GM21825 (cell line): Measurements from ENCODE around the gene ITPR2.
A peak's percentile ranks its signal among the peaks of the same experiment; 100 is the strongest.
"Not testable (repeated sequence)": the region's sequence is repeated elsewhere in the genome, so short reads cannot be mapped to it uniquely, and the experiment has no call there.

Experiments used
- ATAC-seq: cut with Tn5 transposase; IDR thresholded peaks from one replicate; pipeline ENCODE4 v1.9.1; 2021; ENCODE audit warnings: mild to moderate bottlenecking, moderate library complexity; ENCODE audit not compliant: unreplicated experiment

ITPR2 gene

DNA sequence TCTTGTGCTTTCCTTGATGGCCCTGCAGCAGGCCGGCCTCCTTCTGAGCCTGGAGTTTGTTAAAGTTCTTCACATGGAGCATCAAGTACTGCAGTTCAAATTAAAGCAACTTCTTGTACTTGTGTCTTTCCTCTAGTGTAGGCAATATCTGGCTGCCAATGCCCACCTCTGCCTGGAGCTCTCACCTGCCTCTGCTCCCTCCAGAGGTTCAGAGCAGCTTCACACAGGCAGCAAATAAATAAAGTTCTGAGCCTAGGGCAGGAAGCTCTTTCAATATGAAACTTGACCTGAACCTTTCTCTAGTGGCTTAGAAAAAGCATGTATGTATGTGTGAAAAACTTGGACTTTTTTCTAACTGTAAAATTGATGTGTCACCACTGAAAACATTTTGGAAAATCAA lies 65.9 kb downstream of the ITPR2 start:
- ATAC-seq, result no peak

DNA sequence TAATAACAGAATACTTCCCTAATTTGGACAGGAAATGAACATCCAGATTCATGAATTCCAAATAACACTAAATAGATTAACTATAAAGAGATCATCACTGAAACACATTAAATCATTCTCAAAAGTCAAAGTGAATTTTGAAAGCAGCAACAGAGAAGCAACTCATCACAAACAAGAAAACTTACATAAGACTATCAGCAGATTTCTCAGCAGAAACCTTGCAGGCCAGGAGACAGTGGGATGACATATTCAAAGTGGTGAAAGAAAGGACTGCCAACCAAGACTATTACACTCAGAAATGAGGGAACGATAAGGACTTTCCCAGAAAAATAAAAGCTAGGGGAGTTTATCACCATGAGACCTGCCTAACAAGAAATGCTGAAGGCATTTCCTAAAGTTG lies 70.8 kb downstream of the ITPR2 start:
- no peak for ATAC-seq

DNA sequence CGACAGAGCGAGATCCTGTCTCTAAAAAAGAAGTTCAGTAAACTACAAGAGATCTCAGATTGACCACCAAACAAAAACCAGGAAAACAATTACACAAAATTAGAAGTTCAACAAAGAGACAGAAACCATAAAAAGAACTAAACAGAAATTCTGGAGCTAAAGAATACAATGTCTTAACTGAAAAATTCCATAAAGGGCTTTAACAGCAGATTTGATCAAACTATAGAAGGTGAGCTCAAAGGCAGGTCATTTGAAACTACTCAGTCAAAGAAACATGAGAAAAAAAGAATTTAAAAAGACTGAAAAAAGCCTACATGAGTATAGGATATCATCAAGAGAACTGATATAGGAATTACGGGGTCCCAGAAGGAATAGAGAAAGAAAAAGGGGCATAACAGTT lies 71.2 kb downstream of the ITPR2 start:
- ATAC-seq, result no peak

DNA sequence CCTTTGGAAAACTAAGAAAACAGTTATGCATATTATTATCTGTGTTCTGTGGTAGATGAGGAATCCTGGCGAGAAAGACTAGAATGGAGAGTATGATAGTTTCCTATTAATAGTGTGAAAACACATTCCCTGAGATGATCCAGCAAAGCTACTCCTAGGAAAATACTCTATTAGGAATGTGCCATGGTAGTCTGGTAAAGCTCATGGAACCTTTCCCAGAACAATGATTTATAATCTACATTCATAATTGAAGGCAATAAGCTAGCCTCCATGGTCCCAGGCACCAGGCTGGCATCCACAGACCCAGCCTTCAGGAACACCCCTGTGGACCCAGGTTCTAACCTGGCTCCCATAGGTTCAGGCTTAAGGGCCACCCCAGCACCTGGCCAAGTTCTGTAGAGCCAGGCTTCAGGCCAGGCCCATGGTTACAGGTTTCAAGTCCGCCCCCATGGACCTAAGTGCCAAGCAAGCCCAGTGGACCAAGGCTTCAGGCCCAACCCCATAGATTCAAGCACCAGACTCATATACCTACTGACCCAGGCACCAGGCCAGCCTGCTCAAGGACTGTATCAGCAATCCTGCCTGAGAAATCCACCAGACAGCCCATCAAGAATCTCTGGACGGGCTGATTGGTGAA lies 72.2 kb downstream of the ITPR2 start:
- no peak for ATAC-seq

DNA sequence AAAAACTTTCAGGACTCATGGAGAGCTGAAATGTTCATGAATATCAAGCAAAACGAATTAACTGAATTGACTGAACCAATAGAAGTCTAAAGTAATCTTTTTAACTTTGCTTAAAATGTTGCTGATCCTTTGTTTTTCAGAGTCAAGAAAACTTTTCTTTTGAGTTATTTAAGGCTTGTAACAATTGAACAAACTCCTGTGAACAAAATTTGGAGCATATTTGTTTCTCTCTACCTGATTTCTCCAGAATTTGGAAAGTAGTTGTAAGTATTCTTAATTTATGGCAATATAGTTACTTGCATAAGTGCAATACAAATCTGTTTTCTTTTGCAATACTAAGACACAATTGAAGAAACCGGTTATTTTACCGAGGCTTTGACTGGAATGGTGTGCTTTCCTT lies 77.6 kb downstream of the ITPR2 start:
- not testable (repeated sequence) for ATAC-seq

DNA sequence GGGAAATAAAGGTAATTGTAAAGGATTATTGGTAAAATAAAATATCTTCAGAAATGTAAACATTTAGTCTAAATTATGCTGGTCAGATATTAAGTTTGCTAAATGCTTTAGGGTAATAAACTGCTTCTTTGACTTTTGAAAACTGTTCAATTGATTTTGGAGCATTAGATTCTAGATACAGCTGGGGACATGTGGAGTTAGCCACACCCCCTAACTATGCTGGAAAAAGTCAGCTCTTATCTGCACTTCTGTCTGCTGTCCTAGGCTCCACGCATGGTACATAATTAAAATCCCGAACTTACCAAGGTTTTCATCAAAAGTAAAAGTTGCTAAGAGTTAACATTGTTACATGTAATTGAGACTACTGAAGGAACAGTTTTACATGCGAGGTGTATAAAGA lies 78.8 kb downstream of the ITPR2 start:
- ATAC-seq, result no peak

DNA sequence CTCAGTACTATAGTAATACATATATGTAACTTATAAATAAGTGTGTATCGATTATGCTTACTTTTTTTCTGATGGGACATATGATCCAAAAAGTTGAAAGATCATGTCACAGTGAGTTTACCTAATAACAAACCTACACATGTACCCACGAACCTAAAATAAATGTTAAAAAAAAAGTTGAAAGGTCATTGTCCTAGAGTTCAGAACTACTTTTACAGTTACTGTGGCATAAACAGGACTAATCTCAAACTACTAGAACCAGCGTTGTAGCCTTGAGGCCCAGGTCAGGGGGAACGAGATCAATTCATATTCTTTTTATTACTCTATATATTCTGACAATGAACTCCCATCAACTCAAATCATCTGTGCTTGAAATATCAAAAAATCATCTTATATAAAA lies 81.8 kb downstream of the ITPR2 start:
- ATAC-seq, result no peak

DNA sequence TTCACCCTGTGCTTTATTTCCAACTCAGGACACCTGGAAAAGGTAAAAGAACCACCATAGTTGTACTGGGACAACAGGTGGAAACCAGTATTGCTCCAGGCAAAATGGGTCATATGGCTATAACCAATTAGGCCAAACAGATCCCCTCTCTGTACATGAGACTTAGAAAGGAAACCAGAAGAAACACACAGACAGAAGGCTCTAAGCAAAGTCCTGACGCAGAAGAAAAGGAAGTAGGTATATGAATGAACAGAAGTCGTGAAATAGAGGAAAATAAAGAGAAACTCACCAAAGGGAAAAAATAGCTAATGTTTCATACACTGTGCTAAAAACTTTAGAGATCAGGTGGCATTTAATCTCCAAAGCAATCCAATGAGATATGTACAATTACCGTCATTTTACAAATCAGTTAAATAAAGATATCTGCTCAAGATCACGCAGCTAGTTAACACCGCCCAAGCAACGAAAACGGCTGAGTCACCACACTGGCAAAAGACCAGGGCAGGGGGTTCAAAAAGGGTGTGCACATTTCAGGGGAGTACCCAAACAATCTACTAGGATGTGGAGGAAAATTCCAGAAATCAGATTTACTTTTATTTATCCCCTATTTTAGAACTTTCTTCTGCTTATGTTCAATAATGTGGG lies 82.3 kb downstream of the ITPR2 start:
- peak; percentile 56 for ATAC-seq

DNA sequence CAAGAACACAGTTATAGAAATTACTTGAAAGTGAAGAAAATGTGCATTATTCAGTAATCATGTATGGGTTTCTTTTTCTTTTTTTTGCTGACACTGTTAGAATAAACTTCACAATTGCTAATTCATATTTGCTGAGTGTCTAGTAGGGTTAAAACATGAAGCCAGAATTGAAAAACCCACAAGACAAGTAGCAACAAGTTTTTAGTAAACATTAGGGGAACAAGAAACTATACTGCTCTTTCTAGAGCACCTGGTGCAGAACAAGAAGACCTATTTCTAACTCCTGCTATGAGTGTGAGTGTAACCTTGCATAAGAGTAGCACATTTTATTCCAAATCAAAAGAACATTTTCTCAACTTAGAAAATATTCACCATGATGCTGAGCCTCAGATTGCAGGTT lies 83.2 kb downstream of the ITPR2 start:
- peak; percentile 80 for ATAC-seq

DNA sequence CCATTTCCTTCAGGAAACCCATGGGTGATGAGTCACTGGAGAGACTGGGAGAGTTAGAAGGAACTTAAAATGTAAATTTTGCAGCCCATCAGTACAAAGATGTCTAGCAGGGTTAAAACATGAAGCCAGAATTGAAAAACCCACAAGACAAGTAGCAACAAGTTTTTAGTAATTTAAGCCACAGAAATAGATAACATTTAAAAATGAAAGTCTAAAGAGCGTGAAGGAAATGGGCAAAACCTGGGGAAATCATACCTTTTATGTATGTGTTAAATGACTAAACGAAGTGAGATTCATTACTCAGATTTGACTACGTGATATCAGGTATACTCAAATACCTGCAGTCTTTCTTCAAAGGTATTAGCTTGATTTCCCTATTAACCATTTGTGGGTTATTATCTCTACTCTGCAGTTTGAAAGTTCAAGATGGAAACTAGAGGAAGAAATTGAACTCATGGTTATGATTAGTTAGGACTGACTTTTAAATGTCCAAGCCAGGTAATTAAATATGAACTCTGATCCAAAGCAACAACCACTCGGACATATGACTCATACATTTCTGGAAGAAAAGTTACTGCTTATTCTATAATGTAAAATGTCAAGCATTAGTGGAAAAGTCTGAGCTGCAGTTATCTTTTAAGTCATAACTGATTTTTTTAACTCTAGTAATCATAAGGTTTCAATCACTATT lies 84.1 kb downstream of the ITPR2 start:
- peak; percentile 32 for ATAC-seq

DNA sequence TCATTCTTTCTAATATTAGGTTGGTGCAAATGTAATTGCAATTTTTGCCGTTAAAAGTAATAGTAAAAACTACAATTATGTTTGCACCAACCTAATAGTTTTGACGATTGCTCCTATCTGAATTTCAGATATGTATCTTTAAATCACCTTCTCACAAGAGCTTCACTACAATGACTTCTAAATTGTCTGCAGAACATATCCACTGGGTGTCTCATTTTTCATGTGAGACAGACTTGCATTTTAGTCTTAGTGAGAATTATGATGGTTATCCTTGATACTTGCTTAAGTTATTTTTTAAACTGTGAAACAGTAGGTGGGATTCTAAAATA lies 84.6 kb downstream of the ITPR2 start:
- no peak for ATAC-seq

DNA sequence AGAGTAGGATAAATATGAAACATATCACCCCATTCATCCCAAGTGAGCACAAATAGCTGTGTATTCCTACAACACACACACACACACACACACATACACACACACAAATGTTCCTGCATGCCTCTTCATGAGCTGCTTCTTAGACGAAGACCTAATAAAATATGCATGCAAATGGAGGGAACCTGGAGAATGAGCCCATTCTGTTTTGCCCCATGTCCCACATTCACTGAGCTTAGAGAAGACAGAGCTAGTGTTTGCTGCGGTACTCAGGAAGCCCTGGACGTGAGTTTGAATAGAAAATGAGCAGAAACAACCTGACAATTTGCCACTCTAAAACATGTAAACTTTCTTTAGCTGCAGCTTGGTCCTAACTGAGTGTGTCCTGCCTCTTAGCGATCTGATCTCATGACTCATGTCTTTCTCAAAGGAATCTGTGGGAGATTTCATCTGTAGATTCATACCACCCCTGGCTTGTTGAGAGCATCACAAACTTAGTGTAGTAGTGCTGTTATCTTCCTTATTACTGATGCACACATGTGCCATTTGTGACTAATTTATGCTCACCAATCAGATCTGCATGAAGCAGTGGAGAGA lies 86.8 kb downstream of the ITPR2 start:
- no peak for ATAC-seq

DNA sequence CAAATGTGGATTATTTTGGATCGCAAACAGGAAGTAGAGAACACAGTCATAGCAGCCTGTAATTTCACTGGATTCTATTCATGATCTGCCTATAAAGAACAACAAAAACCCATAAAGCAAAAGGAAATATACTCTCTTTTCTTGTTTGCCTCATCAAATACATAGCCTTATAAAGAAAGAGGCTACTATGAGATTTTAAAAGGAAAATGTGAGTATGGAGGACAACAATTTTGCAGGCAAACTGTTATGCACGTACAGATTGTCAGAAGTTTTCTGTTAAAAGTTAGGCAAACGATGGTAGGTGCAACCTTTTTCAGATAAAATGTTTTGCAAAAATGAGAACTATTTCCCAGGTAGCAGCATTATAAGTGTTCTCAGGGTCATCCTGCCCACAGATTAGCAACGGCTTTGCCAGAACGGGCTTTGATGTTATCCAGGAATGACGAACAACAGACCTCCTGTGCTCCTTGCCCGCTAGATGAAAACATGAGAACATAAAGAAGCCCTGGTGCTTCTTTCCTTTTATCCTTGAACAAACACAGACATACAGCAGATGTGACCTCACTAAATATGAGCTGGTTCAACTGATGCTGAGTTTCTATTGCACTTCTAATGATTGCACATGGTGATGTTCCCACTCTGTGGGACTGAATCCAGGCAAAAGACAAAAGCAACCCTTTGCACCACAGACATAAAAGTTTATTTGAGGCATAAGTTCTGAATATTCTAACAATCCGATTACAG lies 88.1 kb downstream of the ITPR2 start:
- no peak for ATAC-seq

DNA sequence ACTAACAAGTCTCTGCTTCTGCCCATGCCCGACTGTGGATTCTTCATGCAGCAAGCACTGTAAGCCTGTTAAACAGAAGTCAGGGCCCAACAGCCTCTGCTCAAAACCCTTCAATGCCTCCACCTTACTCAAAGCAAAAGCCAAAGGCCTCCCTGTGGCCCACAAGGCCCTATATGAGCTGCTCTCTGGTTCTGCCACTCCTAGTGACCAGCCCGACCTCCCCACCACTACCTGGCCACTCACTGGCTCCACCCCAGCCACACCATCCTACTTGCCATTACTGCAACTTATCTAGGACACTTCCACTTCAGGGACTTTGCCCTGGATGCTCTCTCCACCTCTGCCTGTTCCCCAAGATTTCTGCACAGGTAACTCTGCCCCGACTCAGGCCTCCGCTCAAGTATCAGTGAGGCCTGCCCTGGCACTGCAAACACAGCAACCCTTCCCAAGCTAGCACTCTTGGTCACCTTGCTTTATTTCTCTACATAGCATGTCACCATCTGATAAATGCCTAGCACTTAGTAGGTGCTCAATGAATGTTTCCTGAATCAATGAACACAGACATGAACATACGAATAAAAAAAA lies 88.9 kb downstream of the ITPR2 start:
- ATAC-seq, result no peak

DNA sequence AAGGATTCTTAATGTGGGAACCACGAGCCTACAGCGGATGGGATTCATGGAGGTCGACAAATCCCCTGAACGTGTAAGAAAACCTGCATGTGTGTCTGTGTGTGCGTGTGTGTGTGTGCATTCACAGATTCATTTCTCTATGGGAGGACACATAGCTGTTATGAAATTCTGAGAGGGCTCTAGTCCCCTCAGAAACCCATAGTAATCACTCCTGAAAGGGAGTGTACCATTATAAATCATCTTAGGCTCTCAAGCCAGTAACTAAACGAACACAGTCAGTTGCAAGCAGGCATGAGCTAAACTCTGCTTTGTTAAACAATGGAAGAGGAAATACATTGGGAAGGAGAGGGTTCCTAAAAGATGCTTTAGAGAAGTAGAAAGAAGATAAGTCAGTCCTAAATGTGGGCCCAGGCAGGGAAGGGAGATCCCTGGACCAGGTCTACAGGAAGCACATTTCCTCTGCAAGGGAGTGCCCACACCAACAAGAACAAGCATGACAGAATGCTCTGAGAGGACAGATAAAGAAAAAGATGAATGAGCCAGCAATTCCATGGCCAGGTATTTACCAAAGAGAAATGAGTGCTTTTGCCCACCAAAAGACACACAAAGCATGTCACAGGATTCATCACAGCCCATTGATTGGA lies 91.3 kb downstream of the ITPR2 start:
- no peak for ATAC-seq

DNA sequence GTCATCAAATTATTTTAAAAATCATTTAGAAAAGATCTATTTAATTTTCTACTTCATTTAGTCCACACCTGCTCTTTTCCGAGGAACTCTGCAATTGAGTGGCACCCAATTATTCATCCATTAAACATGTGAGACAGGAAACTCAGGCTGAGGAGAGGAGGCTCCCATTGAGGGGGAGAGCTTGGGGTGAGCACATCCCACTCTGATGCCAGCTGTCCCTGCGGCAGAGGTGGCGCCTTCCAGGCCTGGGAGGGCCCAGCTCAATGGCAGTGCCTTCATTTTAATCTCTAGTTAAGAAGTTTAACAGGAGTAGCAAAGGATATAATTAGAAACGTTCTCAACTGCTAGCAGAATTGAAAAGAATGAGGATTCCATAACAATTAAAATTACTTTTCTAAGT lies 92.0 kb downstream of the ITPR2 start:
- ATAC-seq, result no peak

DNA sequence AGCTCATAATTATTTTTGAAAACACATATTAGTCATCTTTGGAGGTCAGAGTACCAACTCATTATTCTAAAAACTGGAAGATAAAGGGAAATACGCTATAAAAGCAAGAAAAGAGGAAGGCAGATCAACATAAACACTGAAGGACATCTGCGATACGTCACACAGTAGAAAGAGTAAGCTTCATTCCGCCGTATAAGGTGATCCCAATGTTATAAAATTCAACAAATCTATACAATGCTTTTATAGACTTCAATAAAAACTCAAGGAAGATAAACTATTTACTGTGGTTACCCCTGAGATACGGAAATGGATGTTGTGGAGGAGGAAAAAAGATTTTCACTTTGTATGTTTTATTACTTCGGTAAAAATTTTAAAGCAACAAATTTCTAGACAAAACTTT lies 92.6 kb downstream of the ITPR2 start:
- no peak for ATAC-seq

DNA sequence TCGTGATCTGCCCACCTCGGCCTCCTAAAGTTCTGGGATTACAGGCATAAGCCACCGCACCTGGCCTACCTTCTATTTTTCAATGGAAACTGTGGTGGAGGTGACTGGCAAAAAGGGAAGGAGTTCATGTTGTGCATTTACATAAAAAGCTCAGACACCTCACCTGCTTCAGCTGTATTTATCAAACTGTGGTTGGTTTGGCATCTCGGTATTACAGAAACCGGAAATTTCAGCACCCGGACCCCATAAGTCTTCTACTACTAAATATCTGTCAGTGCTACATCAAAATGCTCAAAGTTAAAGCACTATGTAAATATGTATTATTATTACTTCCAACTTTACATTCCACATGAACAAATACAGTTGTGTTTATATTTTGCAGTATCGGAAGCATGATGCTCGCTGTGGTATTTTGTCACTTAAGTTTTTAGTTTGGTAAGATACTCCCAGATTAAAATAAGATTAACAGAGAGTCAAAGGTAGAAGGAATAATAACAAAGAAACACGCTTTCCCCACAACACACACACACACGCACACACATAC lies 95.4 kb downstream of the ITPR2 start:
- ATAC-seq, result no peak

DNA sequence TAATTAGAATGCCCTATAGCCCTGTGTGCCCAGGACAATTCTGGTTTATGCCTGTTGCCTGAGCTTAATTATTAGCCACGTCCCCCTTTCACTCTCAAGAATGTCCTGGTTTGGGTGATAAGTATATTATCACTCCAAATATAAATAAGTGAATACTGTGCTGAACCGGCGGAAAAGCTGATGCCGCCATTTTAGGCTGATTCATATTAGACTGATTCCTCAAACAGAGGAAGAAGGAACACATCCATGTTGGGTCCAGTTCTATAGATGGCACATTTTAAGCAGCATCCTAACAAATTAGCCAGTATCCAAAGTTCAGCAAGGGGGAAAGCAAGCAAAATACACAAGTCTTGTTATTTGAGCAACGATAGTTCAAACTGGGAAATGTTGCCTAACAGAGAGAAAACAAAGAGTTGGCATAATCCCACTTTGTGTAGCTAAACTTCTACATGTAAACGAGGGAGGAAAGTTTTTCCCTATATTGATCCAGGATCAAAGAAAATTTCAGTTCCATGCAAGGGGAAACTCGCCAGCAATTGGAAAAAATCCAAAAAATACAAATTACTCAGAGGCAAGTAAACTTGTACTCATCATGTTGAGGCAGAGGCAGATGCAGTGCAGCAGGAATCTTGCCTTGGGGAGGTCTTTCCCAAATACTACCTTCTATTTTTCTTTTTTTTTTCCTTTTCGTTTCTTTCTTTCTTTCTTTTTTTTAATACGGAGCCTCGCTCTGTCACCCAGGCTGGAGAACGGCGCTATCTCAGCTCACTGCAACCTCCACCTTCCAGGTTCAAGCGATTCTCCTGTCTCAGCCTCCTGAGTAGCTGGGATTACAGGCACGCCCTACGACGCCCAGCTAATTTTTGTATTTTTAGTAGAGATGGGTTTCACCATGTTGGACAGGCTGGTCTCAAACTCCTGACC lies 96.2 kb downstream of the ITPR2 start:
- no peak for ATAC-seq
